GM23338 (cell line): ENCODE measurements around the gene SAC3D1. TPM values are rescaled to one million over a fixed set of nuclear protein-coding genes. Genes with fewer than 3 reads are reported as not detected.

ENCODE experiments used
- JUNB ChIP-seq: IDR thresholded peaks from one replicate; pipeline ENCODE4 v1.6.1; 2016; ENCODE audit warnings: antibody characterized with exemption; ENCODE audit not compliant: unreplicated experiment
- polyA plus RNA-seq: library from polyadenylated mRNA; unstranded; fragments of >200 nt; fragmentation: Nextera tagmentation; extraction: Ambion mirVana; gene quantifications from 2 replicates; pipeline ENCODE4 v1.2.1, GENCODE V29; 2016
- total RNA-seq: library from RNA; depleted of rRNA; stranded (reverse); fragments of >200 nt; shearing (Covaris generic); gene quantifications from 2 replicates; pipeline ENCODE4 v1.2.3, GENCODE V29; 2014
- TF ChIP-seq, protein P1 (sequence below): fragments of 250-450 bp; sonication (Bioruptor Pico); IDR thresholded peaks from 2 replicates; pipeline ENCODE4 v1.5.0; 2020; ENCODE audit warnings: mild to moderate bottlenecking, moderate library complexity
- TF ChIP-seq, protein P2 (sequence below): IDR thresholded peaks from one replicate; pipeline ENCODE4 v1.6.1; 2018; ENCODE audit warnings: antibody characterized with exemption; ENCODE audit not compliant: unreplicated experiment
- TF ChIP-seq, protein P3 (sequence below), 2 experiments: fragments of 200-600 bp in 1 of 2; sonication (generic) in 1 of 2; conservative IDR thresholded peaks; 2 replicates each; pipeline versions ENCODE4 v1.5.1 to v1.6.1; 2016 to 2017; ENCODE audit warnings: antibody characterized with exemption in 2 of 2, low read depth in 2 of 2, mild to moderate bottlenecking in 2 of 2, moderate library complexity in 1 of 2

Gene SAC3D1
- total and polyA plus RNA-seq, 2 experiments from 2014 or later, result 21.6 to 30.3 TPM

DNA sequence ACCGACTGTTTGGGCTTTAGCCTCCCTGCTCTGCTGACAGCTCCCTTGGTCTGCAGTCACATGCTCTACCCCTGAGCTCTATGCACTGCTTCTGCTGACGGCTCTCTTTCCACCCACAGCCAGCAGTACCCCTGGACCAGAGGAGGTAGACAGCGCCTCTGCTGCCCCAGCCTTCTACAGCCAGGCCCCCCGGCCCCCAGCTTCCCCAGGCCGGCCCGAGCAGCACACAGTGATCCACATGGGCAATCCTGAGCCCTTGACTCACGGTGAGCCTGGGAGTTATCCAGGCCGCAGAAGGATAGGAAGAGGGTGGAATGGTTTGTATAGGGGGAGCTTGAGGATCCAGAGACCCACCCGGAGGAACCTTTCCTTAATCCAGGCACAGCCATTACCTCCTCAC, 45.8 kb downstream of the SAC3D1 start (continued):
- TF ChIP-seq, protein P1, sequence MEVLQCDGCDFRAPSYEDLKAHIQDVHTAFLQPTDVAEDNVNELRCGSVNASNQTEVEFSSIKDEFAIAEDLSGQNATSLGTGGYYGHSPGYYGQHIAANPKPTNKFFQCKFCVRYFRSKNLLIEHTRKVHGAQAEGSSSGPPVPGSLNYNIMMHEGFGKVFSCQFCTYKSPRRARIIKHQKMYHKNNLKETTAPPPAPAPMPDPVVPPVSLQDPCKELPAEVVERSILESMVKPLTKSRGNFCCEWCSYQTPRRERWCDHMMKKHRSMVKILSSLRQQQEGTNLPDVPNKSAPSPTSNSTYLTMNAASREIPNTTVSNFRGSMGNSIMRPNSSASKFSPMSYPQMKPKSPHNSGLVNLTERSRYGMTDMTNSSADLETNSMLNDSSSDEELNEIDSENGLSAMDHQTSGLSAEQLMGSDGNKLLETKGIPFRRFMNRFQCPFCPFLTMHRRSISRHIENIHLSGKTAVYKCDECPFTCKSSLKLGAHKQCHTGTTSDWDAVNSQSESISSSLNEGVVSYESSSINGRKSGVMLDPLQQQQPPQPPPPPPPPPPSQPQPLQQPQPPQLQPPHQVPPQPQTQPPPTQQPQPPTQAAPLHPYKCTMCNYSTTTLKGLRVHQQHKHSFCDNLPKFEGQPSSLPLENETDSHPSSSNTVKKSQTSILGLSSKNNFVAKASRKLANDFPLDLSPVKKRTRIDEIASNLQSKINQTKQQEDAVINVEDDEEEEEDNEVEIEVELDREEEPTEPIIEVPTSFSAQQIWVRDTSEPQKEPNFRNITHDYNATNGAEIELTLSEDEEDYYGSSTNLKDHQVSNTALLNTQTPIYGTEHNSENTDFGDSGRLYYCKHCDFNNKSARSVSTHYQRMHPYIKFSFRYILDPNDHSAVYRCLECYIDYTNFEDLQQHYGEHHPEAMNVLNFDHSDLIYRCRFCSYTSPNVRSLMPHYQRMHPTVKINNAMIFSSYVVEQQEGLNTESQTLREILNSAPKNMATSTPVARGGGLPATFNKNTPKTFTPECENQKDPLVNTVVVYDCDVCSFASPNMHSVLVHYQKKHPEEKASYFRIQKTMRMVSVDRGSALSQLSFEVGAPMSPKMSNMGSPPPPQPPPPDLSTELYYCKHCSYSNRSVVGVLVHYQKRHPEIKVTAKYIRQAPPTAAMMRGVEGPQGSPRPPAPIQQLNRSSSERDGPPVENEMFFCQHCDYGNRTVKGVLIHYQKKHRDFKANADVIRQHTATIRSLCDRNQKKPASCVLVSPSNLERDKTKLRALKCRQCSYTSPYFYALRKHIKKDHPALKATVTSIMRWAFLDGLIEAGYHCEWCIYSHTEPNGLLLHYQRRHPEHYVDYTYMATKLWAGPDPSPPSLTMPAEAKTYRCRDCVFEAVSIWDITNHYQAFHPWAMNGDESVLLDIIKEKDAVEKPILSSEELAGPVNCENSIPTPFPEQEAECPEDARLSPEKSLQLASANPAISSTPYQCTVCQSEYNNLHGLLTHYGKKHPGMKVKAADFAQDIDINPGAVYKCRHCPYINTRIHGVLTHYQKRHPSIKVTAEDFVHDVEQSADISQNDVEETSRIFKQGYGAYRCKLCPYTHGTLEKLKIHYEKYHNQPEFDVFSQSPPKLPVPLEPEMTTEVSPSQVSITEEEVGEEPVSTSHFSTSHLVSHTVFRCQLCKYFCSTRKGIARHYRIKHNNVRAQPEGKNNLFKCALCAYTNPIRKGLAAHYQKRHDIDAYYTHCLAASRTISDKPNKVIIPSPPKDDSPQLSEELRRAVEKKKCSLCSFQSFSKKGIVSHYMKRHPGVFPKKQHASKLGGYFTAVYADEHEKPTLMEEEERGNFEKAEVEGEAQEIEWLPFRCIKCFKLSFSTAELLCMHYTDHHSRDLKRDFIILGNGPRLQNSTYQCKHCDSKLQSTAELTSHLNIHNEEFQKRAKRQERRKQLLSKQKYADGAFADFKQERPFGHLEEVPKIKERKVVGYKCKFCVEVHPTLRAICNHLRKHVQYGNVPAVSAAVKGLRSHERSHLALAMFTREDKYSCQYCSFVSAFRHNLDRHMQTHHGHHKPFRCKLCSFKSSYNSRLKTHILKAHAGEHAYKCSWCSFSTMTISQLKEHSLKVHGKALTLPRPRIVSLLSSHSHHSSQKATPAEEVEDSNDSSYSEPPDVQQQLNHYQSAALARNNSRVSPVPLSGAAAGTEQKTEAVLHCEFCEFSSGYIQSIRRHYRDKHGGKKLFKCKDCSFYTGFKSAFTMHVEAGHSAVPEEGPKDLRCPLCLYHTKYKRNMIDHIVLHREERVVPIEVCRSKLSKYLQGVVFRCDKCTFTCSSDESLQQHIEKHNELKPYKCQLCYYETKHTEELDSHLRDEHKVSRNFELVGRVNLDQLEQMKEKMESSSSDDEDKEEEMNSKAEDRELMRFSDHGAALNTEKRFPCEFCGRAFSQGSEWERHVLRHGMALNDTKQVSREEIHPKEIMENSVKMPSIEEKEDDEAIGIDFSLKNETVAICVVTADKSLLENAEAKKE (CRISPR knock-in tag), result no peak
- TF ChIP-seq, protein P2, sequence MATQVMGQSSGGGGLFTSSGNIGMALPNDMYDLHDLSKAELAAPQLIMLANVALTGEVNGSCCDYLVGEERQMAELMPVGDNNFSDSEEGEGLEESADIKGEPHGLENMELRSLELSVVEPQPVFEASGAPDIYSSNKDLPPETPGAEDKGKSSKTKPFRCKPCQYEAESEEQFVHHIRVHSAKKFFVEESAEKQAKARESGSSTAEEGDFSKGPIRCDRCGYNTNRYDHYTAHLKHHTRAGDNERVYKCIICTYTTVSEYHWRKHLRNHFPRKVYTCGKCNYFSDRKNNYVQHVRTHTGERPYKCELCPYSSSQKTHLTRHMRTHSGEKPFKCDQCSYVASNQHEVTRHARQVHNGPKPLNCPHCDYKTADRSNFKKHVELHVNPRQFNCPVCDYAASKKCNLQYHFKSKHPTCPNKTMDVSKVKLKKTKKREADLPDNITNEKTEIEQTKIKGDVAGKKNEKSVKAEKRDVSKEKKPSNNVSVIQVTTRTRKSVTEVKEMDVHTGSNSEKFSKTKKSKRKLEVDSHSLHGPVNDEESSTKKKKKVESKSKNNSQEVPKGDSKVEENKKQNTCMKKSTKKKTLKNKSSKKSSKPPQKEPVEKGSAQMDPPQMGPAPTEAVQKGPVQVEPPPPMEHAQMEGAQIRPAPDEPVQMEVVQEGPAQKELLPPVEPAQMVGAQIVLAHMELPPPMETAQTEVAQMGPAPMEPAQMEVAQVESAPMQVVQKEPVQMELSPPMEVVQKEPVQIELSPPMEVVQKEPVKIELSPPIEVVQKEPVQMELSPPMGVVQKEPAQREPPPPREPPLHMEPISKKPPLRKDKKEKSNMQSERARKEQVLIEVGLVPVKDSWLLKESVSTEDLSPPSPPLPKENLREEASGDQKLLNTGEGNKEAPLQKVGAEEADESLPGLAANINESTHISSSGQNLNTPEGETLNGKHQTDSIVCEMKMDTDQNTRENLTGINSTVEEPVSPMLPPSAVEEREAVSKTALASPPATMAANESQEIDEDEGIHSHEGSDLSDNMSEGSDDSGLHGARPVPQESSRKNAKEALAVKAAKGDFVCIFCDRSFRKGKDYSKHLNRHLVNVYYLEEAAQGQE, result no peak
- TF ChIP-seq, protein P3, sequence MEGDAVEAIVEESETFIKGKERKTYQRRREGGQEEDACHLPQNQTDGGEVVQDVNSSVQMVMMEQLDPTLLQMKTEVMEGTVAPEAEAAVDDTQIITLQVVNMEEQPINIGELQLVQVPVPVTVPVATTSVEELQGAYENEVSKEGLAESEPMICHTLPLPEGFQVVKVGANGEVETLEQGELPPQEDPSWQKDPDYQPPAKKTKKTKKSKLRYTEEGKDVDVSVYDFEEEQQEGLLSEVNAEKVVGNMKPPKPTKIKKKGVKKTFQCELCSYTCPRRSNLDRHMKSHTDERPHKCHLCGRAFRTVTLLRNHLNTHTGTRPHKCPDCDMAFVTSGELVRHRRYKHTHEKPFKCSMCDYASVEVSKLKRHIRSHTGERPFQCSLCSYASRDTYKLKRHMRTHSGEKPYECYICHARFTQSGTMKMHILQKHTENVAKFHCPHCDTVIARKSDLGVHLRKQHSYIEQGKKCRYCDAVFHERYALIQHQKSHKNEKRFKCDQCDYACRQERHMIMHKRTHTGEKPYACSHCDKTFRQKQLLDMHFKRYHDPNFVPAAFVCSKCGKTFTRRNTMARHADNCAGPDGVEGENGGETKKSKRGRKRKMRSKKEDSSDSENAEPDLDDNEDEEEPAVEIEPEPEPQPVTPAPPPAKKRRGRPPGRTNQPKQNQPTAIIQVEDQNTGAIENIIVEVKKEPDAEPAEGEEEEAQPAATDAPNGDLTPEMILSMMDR (conservative IDR thresholded peaks at IDR 0.05; ENCODE audit: low read depth in 2 of 2), result no peak
- no peak for TF ChIP-seq JUNB
